ENCODE data around the gene RHOBTB3.

DNA sequence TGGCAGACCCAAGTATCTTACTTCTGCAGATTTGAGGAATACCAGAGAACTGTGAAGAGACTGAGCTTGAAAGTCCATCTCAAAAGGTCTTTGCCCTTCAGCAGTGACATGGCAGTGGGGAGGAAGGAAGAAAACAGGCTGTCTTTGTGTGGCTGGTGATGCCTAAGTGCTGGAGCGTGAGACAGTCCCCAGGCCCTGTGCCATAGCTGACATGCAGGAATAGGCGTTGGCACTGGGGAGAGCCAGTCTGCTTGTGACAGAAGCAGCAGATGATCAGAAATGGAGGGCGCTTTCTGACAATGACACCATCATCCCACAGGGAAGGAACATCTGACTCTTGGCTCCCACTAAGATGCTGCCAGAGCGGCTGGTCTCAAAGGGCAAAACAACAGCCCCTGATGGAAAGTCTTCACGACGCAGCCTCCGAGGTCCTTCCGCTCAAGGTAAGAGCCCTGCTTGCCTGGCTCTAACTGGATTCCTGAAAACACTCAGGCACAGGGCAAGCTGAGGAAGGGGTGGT lies 106.9 kb downstream of the RHOBTB3 start:
- no peak for TF ChIP-seq POLR2A (IDR thresholded peaks at IDR 0.05)
- TF ChIP-seq, protein P1, sequence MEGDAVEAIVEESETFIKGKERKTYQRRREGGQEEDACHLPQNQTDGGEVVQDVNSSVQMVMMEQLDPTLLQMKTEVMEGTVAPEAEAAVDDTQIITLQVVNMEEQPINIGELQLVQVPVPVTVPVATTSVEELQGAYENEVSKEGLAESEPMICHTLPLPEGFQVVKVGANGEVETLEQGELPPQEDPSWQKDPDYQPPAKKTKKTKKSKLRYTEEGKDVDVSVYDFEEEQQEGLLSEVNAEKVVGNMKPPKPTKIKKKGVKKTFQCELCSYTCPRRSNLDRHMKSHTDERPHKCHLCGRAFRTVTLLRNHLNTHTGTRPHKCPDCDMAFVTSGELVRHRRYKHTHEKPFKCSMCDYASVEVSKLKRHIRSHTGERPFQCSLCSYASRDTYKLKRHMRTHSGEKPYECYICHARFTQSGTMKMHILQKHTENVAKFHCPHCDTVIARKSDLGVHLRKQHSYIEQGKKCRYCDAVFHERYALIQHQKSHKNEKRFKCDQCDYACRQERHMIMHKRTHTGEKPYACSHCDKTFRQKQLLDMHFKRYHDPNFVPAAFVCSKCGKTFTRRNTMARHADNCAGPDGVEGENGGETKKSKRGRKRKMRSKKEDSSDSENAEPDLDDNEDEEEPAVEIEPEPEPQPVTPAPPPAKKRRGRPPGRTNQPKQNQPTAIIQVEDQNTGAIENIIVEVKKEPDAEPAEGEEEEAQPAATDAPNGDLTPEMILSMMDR (IDR thresholded peaks at IDR 0.05) = no peak
